Choroid plexus epithelial cell (primary cell): ENCODE data around the gene CSTF1.

Experiments used
- DNase-seq: peaks from one replicate; pipeline ENCODE4 v3.0.0-alpha.2; 2010; ENCODE audit warnings: low read depth
- H3K4me3 ChIP-seq: 2 replicates; pipeline ENCODE4 v1.5.1; 2011; ENCODE audit warnings: low read depth, mild to moderate bottlenecking, control low read depth, low read length, moderate library complexity
- TF ChIP-seq, protein P1 (sequence below): conservative IDR thresholded peaks from 2 replicates; pipeline ENCODE4 v1.5.1; 2011; ENCODE audit warnings: low read depth, mild to moderate bottlenecking, control low read depth, inconsistent platforms, low read length, moderate library complexity

CSTF1 gene

DNA sequence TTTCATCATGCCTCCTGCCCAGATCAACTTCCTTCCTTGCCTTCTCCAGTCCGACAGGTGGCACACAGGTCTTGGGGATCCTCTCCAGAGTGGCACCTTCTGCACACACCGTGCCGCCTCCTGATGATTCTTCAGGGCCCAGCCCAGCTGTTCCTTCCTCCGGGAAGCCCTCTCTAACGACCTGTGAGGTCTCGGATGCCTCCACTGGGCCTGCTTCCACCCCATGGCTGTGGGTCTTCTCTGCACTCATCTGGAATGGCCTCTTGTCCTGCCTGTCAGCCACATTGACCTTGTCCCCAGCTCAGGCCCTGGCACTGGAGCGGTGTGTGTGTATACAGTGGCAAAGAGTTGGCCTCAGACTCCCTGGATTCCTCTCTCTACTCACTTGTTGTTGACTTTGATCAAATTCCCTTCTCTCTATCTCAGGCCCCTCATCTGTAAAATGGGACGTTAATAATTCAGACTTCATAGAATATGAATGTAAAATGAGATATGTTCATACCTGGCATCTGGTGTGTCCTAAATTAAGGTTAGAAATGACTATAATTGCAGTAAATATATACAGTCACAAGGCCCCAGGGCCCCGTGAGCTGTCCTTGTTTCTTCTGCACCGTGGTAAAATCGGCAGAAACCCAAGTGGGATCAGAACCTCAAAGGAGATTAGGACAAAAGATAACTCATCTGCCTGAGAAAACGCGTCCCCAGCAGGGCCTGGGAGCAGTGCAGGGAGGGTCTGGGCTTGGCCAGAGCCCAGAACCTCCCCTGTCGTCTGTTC, 32.1 kb upstream of the CSTF1 start:
- peak overlapping the region; percentile 80 for H3K4me3 ChIP-seq
- DNase-seq: no peak
- TF ChIP-seq, protein P1, sequence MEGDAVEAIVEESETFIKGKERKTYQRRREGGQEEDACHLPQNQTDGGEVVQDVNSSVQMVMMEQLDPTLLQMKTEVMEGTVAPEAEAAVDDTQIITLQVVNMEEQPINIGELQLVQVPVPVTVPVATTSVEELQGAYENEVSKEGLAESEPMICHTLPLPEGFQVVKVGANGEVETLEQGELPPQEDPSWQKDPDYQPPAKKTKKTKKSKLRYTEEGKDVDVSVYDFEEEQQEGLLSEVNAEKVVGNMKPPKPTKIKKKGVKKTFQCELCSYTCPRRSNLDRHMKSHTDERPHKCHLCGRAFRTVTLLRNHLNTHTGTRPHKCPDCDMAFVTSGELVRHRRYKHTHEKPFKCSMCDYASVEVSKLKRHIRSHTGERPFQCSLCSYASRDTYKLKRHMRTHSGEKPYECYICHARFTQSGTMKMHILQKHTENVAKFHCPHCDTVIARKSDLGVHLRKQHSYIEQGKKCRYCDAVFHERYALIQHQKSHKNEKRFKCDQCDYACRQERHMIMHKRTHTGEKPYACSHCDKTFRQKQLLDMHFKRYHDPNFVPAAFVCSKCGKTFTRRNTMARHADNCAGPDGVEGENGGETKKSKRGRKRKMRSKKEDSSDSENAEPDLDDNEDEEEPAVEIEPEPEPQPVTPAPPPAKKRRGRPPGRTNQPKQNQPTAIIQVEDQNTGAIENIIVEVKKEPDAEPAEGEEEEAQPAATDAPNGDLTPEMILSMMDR: no peak

DNA sequence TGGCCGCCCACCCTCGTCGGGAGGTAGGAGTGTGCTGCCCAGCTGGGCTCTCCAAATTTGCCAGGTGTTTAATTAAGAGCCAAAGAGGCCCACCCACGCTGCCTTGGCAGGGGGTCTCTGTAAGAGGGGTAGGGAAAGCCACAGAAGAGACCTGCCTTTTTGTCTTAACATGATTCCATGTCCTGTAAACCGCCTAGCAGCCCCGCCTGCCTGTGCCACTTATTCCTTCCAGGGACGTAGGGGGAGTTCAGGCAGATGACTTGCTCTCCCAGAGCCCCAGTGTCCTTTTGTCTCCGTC, 31.6 kb upstream of the CSTF1 start:
- no peak overlapping the region for H3K4me3 ChIP-seq
- DNase-seq: no peak
- TF ChIP-seq, protein P1: no peak

DNA sequence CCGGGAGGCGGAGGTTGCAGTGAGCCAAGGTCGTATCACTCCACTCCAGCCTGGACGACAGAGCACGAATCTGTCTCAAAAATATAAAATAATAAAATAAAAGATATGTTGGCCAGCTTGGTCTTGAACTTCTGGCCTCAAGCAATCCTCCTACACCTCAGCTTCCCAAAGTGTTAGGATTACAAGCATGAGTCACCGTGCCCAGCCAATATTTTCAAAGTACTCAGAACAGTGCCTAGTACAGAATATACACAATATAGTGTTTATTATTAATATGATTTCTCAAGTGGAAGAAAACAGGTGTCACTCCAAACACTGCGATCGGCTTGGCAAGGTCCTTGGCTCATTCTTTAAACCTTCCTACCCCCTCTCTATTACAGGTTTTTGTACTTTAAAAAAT, 30.5 kb upstream of the CSTF1 start:
- TF ChIP-seq, protein P1: no peak

DNA sequence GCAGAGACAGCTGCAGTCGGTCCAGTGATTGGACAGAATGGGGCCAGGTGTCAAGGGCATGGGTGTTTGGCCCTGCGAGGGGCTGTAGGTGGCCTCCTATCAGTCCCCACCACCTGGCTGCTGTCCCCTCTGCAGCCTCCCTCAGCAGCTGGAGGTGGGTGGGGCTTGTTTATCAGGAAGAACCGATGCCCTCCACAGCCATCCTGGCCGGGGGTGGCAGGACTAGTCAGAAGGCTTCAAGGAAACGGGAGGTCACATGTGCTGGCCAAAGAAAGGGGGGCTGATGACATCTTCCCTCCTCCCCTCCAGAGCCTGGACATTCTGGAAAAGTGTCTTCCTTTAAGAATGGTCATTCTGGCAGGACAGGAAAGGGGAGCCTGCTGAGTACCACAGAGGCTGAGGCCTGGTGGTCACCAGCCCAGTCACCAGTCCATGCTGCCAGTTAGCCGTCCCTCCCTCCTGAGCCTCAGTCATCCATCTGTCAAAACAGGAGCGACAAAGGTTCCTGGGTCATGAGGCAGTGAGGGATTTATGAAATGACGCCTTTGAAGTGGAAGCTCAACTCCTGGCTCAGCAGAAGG, 29.5 kb upstream of the CSTF1 start:
- DNase-seq: no peak

More for the DNA sequence above, 30.5 kb upstream of the CSTF1 start:
- no peak overlapping the region for H3K4me3 ChIP-seq
- no peak for DNase-seq

DNA sequence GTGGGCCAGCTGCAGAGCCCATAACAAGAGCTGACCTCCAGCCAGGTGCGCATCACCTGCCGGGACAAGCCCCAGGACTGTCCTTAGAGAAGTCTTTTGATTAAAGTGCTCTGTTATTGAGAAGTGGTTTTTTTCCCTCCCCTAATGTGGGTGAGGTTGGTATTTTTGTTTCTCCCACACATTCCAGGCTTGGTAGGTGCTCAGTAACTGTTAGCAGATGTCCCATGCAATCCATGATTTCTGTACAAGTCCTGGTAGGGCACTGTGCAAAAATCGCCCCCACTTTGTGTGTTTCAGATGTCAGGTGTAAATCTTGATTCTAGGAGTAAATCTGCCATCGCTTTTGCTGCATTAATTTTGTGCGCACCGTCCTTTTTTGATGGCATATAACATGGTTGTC, 29.0 kb upstream of the CSTF1 start:
- H3K4me3 ChIP-seq: no peak overlapping the region
- TF ChIP-seq, protein P1: no peak
- no peak for DNase-seq

More for the DNA sequence above, 29.5 kb upstream of the CSTF1 start:
- TF ChIP-seq, protein P1: no peak
- no peak overlapping the region for H3K4me3 ChIP-seq

DNA sequence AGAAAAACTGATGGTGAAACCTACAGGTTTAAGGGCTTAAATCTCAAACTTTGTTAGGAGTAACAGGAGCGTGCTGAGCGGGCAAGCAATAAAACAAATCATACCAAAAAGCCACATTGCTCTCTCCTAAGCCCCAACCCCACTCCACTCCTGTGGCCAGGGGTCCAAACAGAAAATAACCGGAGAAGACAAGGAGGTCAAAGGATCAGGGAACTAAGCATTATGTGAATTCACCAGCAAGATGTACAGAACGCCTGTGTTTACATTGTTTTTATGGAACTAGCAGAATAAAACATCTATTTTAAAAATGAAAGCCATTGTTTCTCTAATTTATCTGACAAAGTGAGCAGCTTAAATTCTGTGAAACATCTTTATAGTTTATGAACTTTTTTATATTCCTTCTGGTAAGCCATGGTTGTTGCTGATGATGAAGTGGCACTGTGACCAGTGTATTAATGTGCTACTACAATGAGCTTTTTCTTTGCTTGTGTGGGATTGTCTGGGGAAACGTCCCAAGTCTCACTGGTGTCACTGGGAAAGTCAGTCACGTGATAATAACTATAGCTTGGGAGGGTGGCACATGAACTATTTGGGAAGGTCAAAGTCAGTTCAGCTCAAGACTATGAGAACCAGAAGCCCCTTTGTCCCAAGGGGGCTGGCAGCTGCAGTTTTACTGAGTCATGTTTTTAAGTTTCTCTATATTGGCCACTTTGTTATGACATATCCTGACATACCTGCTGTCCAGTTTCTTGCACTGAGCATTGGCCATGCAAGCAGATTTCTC, 23.9 kb upstream of the CSTF1 start:
- TF ChIP-seq, protein P1: no peak
- DNase-seq: no peak

More for the DNA sequence above, 23.9 kb upstream of the CSTF1 start:
- H3K4me3 ChIP-seq: no peak overlapping the region
